Neuronal stem cell (in vitro differentiated cells): Measurements from ENCODE around the gene DIDO1.

Source experiments
- DNase-seq: peaks from one replicate; pipeline ENCODE4 v3.0.0-alpha.2; 2013; ENCODE audit warnings: low spot score
- H2AFZ ChIP-seq: one replicate; pipeline ENCODE4 v1.6.1; 2013; ENCODE audit warnings: mild to moderate bottlenecking, low read length, inconsistent platforms
- H2AK5ac ChIP-seq: 2 replicates; pipeline ENCODE4 v1.6.1; 2013; ENCODE audit warnings: low read depth, mild to moderate bottlenecking, inconsistent platforms, low read length, moderate library complexity, mixed read lengths
- H2BK120ac ChIP-seq: 2 replicates; pipeline ENCODE4 v1.6.1; 2013; ENCODE audit warnings: low read depth, mild to moderate bottlenecking, inconsistent platforms, low read length, moderate library complexity, mixed read lengths
- H2BK12ac ChIP-seq: one replicate; pipeline ENCODE4 v1.6.1; 2013; ENCODE audit warnings: low read length, inconsistent platforms
- H2BK15ac ChIP-seq: 2 replicates; pipeline ENCODE4 v1.6.1; 2013; ENCODE audit warnings: mild to moderate bottlenecking, low read length, inconsistent platforms, mixed read lengths
- H2BK5ac ChIP-seq: one replicate; pipeline ENCODE4 v1.6.1; 2013; ENCODE audit warnings: inconsistent platforms, mild to moderate bottlenecking, low read length, moderate library complexity
- H3K14ac ChIP-seq: one replicate; pipeline ENCODE4 v1.6.1; 2013; ENCODE audit warnings: low read length, inconsistent platforms
- H3K18ac ChIP-seq: 2 replicates; pipeline ENCODE4 v1.6.1; 2013; ENCODE audit warnings: low read length, inconsistent platforms
- H3K23ac ChIP-seq: 2 replicates; pipeline ENCODE4 v1.6.1; 2013; ENCODE audit warnings: low read depth, mild to moderate bottlenecking, mixed read lengths, low read length, inconsistent platforms; ENCODE audit not compliant: poor library complexity
- H3K27ac ChIP-seq: replicated peaks from 3 replicates; pipeline ENCODE4 v1.5.1; 2013; ENCODE audit warnings: low read length, inconsistent platforms
- H3K27me3 ChIP-seq, 3 experiments: 2 replicates each; pipeline ENCODE4 v1.6.1; 2013; ENCODE audit warnings: low read length in 3 of 3, mild to moderate bottlenecking in 2 of 3, inconsistent platforms in 1 of 3, low read depth in 1 of 3, mixed read lengths in 1 of 3, moderate library complexity in 1 of 3; ENCODE audit not compliant: control insufficient read depth in 3 of 3, insufficient read depth in 3 of 3
- H3K36me3 ChIP-seq, 2 donors: replicated peaks in 1 of 2; 2 replicates each; pipeline ENCODE4 v1.6.1; 2013; ENCODE audit warnings: low read length in 2 of 2; ENCODE audit not compliant: control insufficient read depth in 2 of 2, insufficient read depth in 2 of 2
- H3K4ac ChIP-seq: 2 replicates; pipeline ENCODE4 v1.6.1; 2013; ENCODE audit warnings: inconsistent platforms, mild to moderate bottlenecking, low read length, moderate library complexity
- H3K4me1 ChIP-seq, 2 donors: 1 replicate in 1 of 2; 2 replicates in 1 of 2; pipeline ENCODE4 v1.6.1; 2013; ENCODE audit warnings: low read length in 2 of 2, low read depth in 1 of 2; ENCODE audit not compliant: control insufficient read depth in 2 of 2, insufficient read depth in 1 of 2
- H3K4me2 ChIP-seq: one replicate; pipeline ENCODE4 v1.6.1; 2013; ENCODE audit warnings: mild to moderate bottlenecking, low read length, inconsistent platforms; ENCODE audit not compliant: insufficient read depth, poor library complexity, severe bottlenecking
- H3K4me3 ChIP-seq, 2 donors: 2 replicates each; pipeline ENCODE4 v1.5.1; 2013; ENCODE audit warnings: low read length in 2 of 2, mild to moderate bottlenecking in 2 of 2, inconsistent platforms in 1 of 2, moderate library complexity in 1 of 2
- H3K79me1 ChIP-seq: one replicate; pipeline ENCODE4 v1.6.1; 2013; ENCODE audit warnings: low read depth, mild to moderate bottlenecking, inconsistent platforms, low read length, moderate library complexity
- H3K9ac ChIP-seq: one replicate; pipeline ENCODE4 v1.6.1; 2013; ENCODE audit warnings: mild to moderate bottlenecking, low read depth, low read length, inconsistent platforms; ENCODE audit not compliant: poor library complexity
- H3K9me3 ChIP-seq, 2 donors: replicated peaks in 1 of 2; 2 replicates each; pipeline versions ENCODE3 to v1.6.1; 2013; ENCODE audit warnings: low read length in 2 of 2, mild to moderate bottlenecking in 2 of 2, inconsistent platforms in 1 of 2, low read depth in 1 of 2, mixed read lengths in 1 of 2, moderate library complexity in 1 of 2; ENCODE audit not compliant: control insufficient read depth in 2 of 2, insufficient read depth in 1 of 2
- H4K8ac ChIP-seq: one replicate; pipeline ENCODE4 v1.6.1; 2013; ENCODE audit warnings: low read depth, mild to moderate bottlenecking, inconsistent platforms, low read length, moderate library complexity
- H4K91ac ChIP-seq: one replicate; pipeline ENCODE4 v1.6.1; 2013; ENCODE audit warnings: low read length, low read depth, mild to moderate bottlenecking, inconsistent platforms; ENCODE audit not compliant: poor library complexity
- WGBS, 2 donors: extraction: QIAGEN DNeasy Blood & Tissue Kit; methylation state at CpG; one replicate each; pipeline ENCODE4 v1.1.7; 2013; ENCODE audit warnings: missing lambda C conversion rate in 2 of 2, mixed read lengths in 1 of 2; ENCODE audit not compliant: insufficient read length in 2 of 2, insufficient replicate concordance in 1 of 2; ENCODE audit errors: extremely low coverage in 2 of 2; 5-methylcytosine and 5-hydroxymethylcytosine counted together

The DIDO1 gene

DNA sequence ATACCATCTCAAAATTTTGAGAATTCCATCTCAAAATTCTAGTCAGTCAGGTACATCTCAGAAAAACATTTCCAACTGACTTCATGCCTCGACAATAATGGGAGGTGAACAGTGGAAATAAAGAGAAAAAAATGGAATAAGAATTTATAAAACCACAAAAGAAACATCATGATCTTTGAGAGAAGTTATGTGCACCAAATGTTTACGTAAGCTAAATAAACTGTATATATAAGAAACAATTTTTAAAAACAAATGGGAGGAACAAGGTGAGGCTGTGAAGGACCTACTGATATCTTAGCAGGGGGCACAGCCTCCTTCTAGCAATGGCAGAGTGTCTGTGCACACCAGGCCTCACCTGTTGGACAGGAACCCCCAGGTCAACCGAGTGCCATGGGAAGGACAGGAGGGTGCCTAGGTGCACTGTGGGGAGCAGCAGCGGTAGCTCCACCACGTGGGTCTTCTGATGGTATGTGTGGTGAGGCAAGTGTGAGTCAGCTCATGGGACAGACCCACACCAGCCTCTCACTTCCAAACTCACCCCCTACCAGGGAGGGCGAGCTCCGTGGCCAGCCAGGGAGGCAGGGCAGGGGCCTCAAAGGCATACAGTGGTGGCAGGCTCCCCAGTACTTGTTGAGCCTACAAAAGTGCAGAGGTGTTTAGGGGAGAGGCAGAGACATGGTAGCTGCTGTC, 23.2 kb downstream of the DIDO1 start:
- no CpG with 5 or more reads among the region's 7 CpGs for WGBS, 2 donors
- no peak overlapping the region for H3K14ac ChIP-seq

DNA sequence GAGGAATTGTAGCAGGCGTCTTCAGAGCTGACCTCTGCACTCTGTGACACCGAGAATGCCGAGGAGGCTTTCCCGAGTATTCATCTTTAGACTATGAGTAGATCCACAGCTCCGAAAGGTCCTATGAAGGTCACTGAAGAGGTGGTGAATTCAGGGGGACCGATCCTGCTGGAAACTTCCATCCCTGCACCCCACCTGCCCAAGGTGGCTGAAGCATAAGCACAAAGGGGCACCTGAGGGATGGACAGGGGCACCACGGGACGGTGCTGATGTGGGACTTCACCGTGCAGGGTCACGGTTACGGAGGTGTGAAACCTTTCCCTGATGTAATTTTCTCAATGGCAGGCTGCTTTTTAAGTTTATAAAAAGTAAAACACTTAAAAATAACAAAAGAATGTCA, 24.4 kb downstream of the DIDO1 start:
- no peak overlapping the region for H2AFZ ChIP-seq
- no CpG with 5 or more reads among the region's 11 CpGs for WGBS, 2 donors
- H3K9me3 ChIP-seq = no peaks in the 10 kb centered on the region

More for the DNA sequence above, 23.2 kb downstream of the DIDO1 start:
- Histone ChIP-seq H2AK5ac (no peak overlapping the region), H3K27me3 (no peaks in the 10 kb centered on the region), H3K23ac (no peak overlapping the region), H2BK120ac (no peak overlapping the region), H2AFZ (no peak overlapping the region), H3K4me3 (peak overlapping the region in 1 of 2 donors; percentile 41), H2BK5ac (no peak overlapping the region), H3K27ac (no peak overlapping the region), H4K91ac (no peak overlapping the region), H3K9ac (no peak overlapping the region), H3K4me1 (peaks cover 9 to 14% of the 10 kb centered on the region in 2 donors), H3K9me3 (no peaks in the 10 kb centered on the region), H3K18ac (no peak overlapping the region), H2BK12ac (no peak overlapping the region), H3K4ac (no peak overlapping the region), H4K8ac (no peak overlapping the region), H3K4me2 (no peak overlapping the region), H2BK15ac (no peak overlapping the region), H3K36me3 (peaks cover 44 to 83% of the 10 kb centered on the region in 2 donors), H3K79me1 (peaks cover 2% of the 10 kb centered on the region)
- DNase-seq = no peak

DNA sequence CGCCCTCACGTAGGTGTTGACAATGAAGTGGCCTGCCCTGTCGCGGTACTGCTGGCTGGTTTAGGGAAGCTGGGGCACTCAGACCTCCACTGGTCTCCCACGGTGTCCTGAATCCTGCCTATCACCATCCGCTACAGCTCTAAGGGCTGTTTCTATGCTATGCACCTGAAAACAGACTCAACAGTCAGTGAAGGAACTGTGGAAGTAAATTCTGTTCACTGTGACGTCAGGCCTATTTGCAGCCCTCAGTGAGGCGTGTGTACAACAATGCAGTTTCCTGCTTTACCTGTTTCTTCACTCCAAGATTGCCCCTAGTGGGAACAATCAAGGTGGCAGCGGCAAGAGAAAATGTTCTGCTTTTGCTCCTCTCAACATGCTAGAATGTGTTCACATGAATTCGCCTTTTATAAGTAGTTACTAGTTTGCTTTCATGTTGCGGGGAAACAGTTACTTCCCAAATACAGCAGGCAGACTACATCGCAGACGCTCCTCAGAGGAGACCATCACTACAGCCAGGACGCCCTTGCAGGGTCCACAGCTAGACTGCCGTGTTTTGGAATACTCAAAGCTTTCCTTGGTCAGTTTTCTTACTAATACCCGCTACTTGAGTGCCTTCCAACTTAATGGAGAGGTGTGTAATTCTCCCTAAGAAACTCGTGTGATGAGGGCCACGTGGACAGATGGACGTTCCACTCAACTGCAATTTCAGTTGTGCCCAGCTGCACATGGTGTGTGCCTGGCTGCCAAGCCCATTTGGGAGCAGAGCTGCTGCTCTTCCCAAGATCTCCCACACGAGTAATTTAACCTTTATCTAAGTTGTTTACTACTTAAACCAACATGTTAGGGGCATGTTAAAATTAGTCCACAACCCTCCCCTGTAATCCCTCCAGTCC, 25.4 kb downstream of the DIDO1 start:
- Histone ChIP-seq H2BK5ac (no peak overlapping the region), H3K79me1 (no peaks in the 10 kb centered on the region), H3K4me1 (peaks cover 9 to 14% of the 10 kb centered on the region in 2 donors), H3K4me2 (peak overlapping the region; percentile 28), H3K9ac (no peak overlapping the region), H3K27ac (peak overlapping the region; percentile 58), H2BK15ac (no peak overlapping the region), H2BK12ac (no peak overlapping the region), H3K18ac (peak overlapping the region; percentile 12), H4K91ac (no peak overlapping the region), H3K27me3 (no peaks in the 10 kb centered on the region), H3K23ac (no peak overlapping the region), H4K8ac (no peak overlapping the region), H3K36me3 (peaks cover 27 to 80% of the 10 kb centered on the region in 2 donors), H3K4ac (no peak overlapping the region), H3K14ac (no peak overlapping the region), H2BK120ac (no peak overlapping the region), H2AFZ (no peak overlapping the region), H2AK5ac (no peak overlapping the region), H3K9me3 (no peaks in the 10 kb centered on the region), H3K4me3 (no peak overlapping the region)
- no CpG with 5 or more reads among the region's 20 CpGs for WGBS, 2 donors
- DNase-seq = no peak

More for the DNA sequence above, 24.4 kb downstream of the DIDO1 start:
- Histone ChIP-seq H2BK15ac (no peak overlapping the region), H3K14ac (no peak overlapping the region), H3K27ac (no peak overlapping the region), H3K4me2 (no peak overlapping the region), H2BK12ac (no peak overlapping the region), H3K36me3 (peaks cover 35 to 80% of the 10 kb centered on the region in 2 donors), H2AK5ac (no peak overlapping the region), H3K4me3 (no peak overlapping the region), H3K4ac (no peak overlapping the region), H3K18ac (no peak overlapping the region), H2BK5ac (no peak overlapping the region), H4K91ac (no peak overlapping the region), H3K79me1 (no peaks in the 10 kb centered on the region), H2BK120ac (no peak overlapping the region), H3K9ac (no peak overlapping the region), H3K23ac (peak overlapping the region; percentile 34), H3K27me3 (no peaks in the 10 kb centered on the region), H3K4me1 (peaks cover 9 to 14% of the 10 kb centered on the region in 2 donors), H4K8ac (no peak overlapping the region)
- DNase-seq = no peak
